HL-60 (cell line): ENCODE results near the gene CACNG8.

Experiments
- DNase-seq, 2 experiments: peaks; one replicate each; pipeline ENCODE4 v3.0.0-alpha.2; 2010 to 2020; ENCODE audit warnings: low read depth in 1 of 2, low spot score in 1 of 2
- H3K27ac ChIP-seq: fragments of 250-450 bp; sonication (Bioruptor Pico); replicated peaks from 2 replicates; pipeline ENCODE4 v1.5.1; 2020; ENCODE audit warnings: mild to moderate bottlenecking, moderate library complexity
- H3K27me3 ChIP-seq: fragments of 250-450 bp; sonication (Bioruptor Pico); 2 replicates; pipeline ENCODE4 v1.5.1; 2021; ENCODE audit warnings: mild to moderate bottlenecking, moderate library complexity; ENCODE audit not compliant: insufficient read depth, poor library complexity, severe bottlenecking
- H3K4me3 ChIP-seq: replicated peaks from 2 replicates; pipeline ENCODE4 v1.5.1; 2011; ENCODE audit warnings: mild to moderate bottlenecking, control low read depth, low read length; ENCODE audit not compliant: insufficient read depth
- CTCF ChIP-seq: IDR thresholded peaks from one replicate; pipeline ENCODE4 v1.5.1; 2011; ENCODE audit warnings: low read length, control low read depth, inconsistent platforms; ENCODE audit not compliant: insufficient read depth
- GABPA ChIP-seq: IDR thresholded peaks from 2 replicates; pipeline ENCODE4 v1.6.1; 2012; ENCODE audit warnings: low read depth
- POLR2AphosphoS5 ChIP-seq: IDR thresholded peaks from 2 replicates; pipeline ENCODE4 v1.6.1; 2012; ENCODE audit warnings: low read depth
- REST ChIP-seq: IDR thresholded peaks from 2 replicates; pipeline ENCODE4 v1.6.1; 2012; ENCODE audit warnings: low read depth; ENCODE audit not compliant: insufficient replicate concordance
- SPI1 ChIP-seq: IDR thresholded peaks from 2 replicates; pipeline ENCODE4 v1.6.1; 2012; ENCODE audit warnings: low read depth, mild to moderate bottlenecking, borderline replicate concordance

Gene CACNG8

GRCh38 chr19:54021932-54022331 lies 59.2 kb downstream of the CACNG8 start:
- Histone ChIP-seq H3K27me3 (no peaks in the 10 kb centered on the region), H3K27ac (no peak overlapping the region), H3K4me3 (no peak overlapping the region)
- TF ChIP-seq GABPA (no peak), REST (no peak), SPI1 (no peak), POLR2AphosphoS5 (no peak)
- DNase-seq: no peak

DNA sequence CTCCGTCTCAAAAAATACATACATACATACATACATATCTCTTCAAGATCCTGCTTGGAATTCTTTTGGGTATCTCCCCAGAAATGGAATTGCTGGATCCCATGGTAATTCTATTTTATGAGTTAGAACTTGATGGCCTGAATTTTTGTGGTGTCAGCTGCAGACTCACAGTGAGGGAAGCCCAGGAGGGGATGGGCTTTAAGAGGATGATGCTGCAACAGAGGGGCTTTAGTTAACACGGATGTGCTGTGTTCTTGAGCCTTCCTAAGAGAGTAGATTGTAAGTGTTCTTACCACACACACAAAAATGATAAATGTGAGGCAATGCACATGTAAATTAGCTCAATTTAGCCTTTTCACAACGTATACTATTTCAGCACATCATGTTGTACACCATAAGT lies 60.5 kb downstream of the CACNG8 start:
- H3K27me3 ChIP-seq: no peaks in the 10 kb centered on the region
- no peak for DNase-seq
- no peak overlapping the region for H3K27ac ChIP-seq
- no peak overlapping the region for H3K4me3 ChIP-seq
- TF ChIP-seq REST (no peak), CTCF (no peak), POLR2AphosphoS5 (no peak), GABPA (no peak), SPI1 (no peak)

DNA sequence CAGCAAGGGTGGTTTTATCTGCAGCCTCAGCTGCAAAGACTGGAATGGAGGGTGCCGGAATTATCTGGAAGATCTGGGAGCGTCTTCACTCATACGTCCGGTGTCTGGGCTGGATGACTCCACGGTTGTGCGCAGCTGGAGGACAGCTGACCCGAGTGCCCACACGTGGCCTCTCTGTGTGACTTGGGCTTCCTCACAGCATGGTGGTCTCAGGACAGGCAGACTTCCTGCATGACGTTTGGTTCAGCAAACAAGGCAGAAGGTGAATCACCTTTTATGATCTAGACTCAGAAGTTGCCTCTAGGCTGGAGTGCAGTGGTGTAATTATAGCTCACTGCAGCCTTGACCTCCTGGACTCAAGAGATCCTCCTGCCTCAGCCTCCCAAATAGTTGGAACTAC lies 61.9 kb downstream of the CACNG8 start:
- no peak overlapping the region for H3K4me3 ChIP-seq
- no peaks in the 10 kb centered on the region for H3K27me3 ChIP-seq
- no peak overlapping the region for H3K27ac ChIP-seq
- no peak for DNase-seq
- TF ChIP-seq POLR2AphosphoS5: no peak
- no peak for TF ChIP-seq SPI1
- no peak for TF ChIP-seq CTCF
- TF ChIP-seq GABPA: no peak
- no peak for TF ChIP-seq REST

DNA sequence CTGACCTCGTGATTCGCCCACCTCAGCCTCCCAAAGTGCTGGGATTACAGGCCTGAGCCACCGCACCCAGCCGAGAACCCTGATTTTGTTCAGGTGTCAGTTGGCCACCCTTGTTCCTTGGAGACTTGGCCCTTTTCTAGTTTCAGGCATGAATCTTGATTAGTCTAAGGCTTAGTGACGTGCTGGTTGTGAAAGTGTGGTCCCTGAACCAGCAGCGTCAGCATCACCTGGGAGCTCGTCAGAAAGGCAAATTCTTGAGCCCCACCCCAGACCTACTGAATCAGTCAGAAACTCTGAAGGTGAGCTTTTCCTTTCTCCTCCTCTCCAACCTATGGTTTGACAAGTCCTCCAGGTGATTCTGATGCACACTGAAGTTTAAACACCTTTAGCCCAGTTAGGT lies 63.9 kb downstream of the CACNG8 start:
- no peak overlapping the region for H3K4me3 ChIP-seq
- no peak for DNase-seq
- H3K27ac ChIP-seq: no peak overlapping the region
- TF ChIP-seq POLR2AphosphoS5: no peak
- TF ChIP-seq REST: no peak
- TF ChIP-seq GABPA: no peak
- TF ChIP-seq SPI1: no peak
- no peak for TF ChIP-seq CTCF
- no peaks in the 10 kb centered on the region for H3K27me3 ChIP-seq
